HPDE6-E6E7 (cell line): ENCODE results near the gene DOCK9.

Experiments used
- DNase-seq: peaks from one replicate; pipeline ENCODE4 v3.0.0; 2011; ENCODE audit warnings: missing footprints; ENCODE audit errors: extremely low spot score

The DOCK9 gene, protein sequence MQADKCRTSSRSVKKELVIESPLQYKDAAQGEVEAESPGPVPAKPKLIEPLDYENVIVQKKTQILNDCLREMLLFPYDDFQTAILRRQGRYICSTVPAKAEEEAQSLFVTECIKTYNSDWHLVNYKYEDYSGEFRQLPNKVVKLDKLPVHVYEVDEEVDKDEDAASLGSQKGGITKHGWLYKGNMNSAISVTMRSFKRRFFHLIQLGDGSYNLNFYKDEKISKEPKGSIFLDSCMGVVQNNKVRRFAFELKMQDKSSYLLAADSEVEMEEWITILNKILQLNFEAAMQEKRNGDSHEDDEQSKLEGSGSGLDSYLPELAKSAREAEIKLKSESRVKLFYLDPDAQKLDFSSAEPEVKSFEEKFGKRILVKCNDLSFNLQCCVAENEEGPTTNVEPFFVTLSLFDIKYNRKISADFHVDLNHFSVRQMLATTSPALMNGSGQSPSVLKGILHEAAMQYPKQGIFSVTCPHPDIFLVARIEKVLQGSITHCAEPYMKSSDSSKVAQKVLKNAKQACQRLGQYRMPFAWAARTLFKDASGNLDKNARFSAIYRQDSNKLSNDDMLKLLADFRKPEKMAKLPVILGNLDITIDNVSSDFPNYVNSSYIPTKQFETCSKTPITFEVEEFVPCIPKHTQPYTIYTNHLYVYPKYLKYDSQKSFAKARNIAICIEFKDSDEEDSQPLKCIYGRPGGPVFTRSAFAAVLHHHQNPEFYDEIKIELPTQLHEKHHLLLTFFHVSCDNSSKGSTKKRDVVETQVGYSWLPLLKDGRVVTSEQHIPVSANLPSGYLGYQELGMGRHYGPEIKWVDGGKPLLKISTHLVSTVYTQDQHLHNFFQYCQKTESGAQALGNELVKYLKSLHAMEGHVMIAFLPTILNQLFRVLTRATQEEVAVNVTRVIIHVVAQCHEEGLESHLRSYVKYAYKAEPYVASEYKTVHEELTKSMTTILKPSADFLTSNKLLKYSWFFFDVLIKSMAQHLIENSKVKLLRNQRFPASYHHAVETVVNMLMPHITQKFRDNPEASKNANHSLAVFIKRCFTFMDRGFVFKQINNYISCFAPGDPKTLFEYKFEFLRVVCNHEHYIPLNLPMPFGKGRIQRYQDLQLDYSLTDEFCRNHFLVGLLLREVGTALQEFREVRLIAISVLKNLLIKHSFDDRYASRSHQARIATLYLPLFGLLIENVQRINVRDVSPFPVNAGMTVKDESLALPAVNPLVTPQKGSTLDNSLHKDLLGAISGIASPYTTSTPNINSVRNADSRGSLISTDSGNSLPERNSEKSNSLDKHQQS (N-terminal part only)

DNA sequence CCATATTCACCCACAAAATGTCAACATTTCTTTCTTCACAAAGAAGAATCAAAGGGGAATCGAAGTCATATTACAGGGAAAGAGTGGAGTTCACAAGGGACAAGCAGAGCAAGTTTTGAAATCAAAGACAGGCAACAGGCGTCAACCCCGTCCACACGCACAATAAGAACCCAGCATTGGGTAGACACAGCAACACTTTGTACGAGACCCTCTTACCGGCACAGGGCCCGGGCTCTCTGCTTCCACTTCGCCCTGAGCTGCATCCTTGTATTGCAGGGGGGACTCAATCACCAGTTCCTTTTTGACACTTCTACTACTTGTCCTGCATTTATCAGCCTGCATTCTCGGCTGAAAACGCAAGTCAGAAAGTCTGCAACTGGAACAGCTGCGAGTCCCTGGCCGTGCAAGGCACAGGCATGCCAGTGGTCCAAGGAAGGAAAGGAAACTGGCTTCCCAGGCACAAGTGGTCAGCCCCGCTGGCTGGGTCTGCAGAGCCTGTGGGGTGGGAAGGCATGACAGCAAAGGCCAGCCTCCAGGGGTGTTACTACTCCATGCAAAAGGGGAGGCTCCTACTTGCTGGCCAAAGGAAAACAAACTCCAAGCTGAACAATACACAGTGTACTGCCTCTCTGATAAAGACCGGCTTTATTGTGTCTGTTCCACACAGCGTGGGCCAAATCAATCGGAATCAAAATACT lies at the start of gene DOCK9:
DOCK9 (minus strand) TSS at position 497 of the 698 bp plus-strand sequence; CDS start at position 342, 155 bp downstream.
- no peak for DNase-seq

DNA sequence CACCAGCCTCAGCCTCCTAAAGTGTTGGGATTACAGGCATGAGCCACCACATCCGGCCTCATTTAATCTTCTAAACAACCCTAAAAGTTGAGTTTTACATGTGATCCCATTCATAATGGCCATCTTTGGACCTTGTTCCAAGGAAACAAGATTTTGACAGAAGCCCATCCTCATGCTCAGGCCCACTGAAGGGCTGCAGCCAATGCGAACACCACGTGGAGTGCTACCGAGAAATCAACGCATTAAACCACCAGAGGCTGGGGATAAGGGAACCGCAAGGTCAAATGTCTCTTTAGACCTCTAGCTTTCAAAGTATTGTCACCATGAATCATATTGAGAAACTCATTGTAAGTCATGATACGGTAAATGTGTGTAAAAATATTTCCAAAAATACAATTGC lies 49.4 kb upstream of the DOCK9 start:
- DNase-seq, result peak; percentile 37

DNA sequence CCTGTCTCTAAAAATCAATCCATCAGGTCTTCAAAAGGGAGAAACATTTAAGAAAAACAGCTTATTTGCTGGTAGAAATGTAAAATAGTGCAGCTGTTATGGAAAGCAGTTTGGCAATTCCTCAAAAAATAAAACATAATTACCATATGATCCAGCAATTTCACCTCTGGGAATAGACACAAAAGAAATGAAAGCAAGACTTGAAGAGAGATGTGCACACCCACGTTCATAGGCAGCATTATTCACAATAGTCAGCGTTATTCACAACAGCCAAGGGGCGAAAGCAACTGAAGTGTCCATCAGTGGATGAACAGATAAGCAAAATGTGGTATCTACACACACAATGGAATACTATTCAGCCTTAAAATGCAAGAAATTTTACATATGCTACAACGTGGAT lies 45.1 kb upstream of the DOCK9 start:
- DNase-seq, result no peak

DNA sequence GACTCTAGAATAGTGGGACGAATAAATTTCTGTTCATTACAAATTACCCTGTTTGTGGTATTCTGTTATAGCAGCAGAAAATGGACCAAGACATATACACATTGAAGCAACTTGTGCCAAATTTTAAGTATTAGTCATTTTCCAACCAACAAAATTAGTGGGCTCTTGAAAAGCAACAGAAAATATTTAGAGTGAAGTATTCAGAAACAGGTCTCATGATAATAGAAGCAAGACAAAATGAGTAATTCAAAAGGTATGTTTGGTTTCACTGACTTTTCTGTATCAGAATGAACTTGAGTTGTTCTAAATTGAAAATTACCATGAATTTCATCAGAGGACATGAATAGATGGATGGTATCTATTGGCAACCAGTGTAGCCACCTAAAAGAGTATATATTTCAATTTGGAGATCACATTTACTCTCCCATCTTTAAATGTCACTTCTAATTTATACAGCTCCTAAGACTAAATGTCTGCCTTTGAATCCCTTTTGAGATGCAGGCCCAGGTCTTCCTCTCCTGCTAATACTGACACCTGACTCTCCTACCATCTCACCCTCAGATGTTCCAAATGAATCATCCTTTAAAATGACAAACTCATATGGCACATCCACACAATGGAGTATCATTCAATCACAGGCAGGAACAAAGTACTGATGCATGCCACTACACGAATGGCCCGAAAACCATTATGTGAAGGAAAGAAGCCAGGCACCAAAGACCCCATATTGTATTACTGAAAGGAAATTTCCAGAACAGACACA lies 40.7 kb upstream of the DOCK9 start:
- no peak for DNase-seq

DNA sequence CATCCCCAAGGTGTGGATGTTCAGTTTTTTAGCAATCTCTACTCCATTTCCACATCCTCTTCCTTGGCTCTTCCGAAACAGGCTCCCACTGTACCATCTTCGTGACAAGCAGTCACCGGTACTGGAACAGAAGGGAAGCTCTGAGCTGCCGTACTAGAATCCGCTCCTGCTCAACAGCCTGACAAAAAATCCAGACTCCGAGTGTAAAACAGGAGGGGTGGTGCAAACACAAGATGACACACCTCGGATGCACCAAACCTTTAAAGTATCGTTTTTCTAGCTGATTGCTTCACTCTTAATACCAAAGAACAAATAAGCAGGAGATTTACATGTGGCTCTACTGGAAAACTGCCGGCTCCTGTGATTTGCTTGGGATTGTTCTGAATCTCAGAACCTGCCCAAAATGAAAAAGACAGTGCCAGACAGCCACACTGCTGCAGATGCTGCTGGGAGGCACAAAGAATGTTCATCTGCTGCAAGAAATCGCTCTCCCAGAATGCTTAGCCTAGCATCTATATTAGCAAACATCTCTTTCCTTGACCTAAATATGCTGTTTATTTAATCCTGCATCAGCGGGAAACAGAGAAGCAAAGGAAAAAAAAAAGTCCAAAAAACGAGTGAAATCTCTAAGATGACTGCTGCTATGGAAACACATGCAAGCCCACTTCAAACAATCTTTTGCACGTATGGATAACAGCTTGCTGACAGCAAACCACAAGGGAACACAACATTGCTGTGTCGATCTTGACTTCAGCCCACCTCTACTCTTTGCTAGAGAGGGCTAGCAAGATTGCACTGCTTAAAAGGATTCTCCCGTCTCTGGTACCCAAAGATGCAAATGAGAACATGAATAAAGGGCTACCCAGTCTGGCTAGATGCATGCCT lies 38.0 kb upstream of the DOCK9 start:
- DNase-seq, result no peak

DNA sequence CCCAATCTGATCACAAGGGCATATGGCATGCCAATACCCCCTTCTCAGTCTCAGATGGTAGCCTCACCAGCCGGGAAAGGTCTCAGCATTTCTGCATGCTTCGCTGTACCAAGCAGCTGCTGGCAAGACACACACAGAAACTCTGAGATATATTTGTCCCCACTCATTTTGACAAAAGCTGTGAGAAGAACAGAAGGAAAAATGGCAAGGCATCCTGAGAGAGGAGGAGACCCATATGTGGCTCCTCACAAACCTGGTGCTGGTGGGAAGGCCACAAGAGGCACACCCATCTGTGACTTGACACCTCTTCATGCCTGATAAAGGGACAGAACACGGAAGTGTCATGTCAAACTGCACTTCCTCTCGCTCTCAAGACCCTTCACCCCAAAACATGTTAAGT lies 36.7 kb upstream of the DOCK9 start:
- no peak for DNase-seq

DNA sequence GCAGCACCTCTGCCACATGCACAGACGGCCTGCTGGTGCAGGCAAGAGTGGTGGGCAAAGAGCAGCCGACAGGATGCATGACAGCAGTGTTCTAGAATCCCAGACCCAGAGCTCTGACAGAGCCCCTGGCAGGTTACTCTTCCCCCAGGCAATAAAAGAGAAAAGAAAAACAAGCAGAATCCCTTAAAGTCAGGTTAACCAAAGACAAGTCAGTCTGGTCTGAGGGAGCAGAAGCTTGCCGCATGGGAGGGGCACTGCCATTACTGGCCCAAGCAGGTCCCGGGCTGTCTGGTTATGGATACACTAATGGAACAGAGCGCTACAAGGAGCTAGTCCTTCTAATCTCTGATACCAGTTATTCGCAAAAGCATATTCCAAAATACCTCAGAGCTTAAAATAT lies 36.1 kb upstream of the DOCK9 start:
- DNase-seq, result no peak

DNA sequence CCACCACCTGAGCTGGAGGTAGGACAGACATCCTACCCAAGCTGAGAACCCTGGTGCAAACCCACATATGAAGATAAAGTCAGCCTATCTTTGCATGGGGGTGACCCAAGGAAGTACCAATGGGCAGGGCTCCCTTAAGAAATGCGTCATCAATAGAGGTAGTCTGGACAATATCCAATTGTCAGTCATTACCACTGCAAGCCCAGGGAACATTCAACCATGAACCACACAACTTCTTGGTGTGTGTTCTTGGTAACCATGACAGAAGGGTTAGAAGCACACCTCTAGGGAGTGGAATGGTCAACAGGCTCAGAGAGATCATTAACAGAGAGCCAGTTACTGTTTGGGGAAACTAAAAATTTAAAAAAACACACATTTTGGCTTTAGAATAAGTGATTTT lies 34.7 kb upstream of the DOCK9 start:
- DNase-seq, result no peak

DNA sequence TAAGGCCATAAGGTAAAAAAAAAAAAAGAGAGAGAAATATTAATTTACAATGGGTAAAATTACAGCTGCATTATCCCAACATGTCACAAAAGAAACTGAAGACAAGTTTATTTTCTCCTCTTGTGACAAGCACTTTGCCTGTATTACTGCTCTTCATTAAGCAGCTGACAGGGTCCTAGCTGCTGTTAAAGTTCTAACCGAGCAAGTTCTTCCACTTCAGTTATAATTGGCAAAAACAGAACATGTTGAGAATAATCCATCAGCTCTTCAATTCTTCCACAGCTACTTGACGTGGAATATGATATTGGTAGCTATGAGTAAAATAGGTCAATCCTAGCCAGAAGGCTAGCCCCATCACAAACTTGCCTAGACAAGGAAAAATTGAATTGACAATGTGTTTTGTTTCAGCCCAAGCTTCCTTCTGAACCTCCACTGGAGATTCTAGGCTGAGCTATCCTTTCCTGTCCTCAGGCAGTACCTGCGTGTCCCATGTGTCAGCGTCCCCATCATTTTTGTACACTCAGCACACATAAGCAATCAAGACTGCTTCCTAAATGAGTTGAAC lies 32.2 kb upstream of the DOCK9 start:
- no peak for DNase-seq

DNA sequence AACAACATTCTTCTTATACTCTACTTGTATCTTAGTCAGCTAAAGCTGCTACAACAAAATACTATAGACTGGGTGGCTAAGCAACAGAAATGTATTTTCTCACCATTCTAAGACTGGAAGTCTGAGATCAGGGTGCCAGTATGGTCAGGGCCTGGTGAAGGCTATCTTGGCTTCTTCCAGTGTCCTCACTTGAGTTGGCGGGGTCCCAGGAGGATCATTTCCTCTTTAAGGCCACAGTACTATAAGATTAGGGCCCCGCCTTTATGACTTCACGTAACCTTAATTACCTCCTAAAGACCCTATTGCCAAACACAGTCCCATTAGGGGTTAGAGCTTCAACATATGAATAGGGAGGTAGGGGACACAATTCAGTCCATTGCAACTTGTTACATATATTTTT lies 30.7 kb upstream of the DOCK9 start:
- DNase-seq, result no peak

DNA sequence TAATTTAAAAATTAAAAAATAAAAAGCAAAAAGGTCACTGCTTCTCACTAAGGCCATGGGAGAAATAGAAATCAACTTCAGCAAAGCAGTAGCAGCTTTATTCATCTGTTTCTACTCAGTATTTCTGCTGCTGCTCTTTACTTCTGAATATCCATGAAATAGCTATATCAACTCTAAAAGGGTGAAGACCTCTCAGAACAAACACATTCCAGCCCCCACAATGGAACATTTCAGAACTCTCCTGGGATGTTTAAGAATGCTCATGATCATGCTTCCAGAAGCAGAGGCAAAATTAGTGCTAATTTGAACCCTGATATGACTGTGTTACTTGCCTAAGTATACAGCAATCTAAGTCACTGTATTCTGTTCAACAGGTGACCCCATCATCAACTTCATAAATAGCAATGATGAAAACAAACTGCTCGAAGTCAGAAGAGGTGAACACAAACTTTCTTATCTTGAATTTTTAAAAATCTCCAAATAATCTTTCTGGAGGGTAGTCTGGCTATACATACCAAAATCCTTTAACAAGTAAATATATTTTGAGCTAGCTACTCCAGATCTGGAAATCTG lies 29.6 kb upstream of the DOCK9 start:
- DNase-seq, result no peak

DNA sequence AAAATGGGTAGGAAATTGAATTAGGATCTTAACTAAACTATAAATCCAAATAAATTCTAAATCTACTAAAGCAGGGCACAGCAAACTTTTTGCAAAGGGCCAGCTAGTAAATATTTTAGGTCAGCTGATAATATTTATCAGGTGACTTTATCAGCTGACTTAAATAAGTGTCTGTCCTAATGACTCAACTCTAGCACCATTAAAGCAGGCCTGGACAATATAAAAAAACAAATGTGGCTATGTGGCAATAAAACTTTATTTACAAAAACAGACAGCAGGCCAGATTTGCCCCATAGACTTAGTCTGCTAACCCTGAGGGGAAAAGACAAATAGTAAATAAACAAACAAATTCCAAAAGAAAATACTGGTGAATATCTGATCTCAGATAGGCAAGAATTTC lies 27.7 kb upstream of the DOCK9 start:
- no peak for DNase-seq

DNA sequence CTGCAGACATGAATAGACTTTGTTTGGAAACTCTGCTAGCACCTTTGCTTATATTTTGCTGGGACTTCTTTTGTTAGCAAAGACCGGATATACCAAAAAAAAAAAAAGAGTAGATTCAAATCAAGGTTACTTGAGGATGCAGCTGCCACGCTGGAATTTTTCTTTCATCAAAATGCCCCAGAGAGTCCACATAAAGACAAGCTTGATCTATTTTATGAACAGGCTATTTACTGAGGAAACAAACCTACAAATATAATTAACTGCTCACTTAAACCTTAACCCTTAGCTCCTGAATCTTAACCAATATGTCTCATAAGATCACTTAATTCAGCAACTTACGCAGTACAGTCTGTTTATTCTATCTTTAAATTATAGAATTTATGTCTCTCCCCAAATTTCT lies 27.1 kb upstream of the DOCK9 start:
- no peak for DNase-seq

DNA sequence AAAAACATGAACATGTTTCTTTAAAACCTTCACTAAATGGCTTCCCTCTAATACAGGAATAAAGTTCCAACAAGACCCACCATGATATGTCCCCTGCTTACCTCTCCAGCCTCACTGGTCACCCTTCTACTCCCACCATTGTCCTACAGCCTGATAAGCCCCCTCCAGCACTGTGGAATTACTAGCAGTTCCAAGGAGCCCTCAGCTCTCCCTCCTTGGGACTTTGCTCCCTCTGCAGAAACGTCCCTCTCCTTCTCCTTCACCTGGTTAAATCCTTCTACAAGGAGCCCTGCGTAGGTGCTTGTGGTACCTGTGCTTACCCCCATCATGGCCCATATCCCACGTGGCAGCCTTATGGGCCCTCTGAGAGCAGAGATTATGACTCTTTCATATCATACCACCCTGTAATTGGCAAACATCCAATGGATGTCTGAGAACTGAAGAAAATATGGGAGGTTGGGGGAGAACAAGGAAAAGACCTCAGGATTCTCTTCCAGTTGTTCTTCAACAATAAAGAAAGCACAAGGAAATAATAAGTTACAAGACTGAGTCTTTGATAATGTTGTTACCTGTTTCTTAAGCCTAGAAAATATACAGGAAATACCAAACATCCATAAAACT lies 26.1 kb upstream of the DOCK9 start:
- DNase-seq, result no peak

DNA sequence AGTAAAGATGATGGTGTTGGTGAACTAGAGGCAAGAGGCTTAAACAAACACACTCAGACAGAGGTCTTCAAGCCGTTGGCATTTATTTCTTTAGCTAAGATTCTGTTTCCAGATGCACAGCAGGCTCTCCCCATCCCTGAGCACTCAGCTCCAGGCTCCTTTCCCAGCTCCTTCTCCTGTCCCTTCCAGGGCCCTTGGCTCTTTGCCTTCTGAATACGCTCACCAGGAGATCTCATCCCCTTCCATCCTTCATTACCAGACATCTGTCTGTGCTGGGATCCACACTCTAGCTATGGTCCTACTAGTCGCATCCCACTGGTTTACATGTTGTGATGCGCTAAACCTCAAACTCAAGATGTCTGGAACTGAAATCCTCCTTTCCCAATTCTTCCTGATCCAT lies 25.3 kb upstream of the DOCK9 start:
- DNase-seq, result no peak

DNA sequence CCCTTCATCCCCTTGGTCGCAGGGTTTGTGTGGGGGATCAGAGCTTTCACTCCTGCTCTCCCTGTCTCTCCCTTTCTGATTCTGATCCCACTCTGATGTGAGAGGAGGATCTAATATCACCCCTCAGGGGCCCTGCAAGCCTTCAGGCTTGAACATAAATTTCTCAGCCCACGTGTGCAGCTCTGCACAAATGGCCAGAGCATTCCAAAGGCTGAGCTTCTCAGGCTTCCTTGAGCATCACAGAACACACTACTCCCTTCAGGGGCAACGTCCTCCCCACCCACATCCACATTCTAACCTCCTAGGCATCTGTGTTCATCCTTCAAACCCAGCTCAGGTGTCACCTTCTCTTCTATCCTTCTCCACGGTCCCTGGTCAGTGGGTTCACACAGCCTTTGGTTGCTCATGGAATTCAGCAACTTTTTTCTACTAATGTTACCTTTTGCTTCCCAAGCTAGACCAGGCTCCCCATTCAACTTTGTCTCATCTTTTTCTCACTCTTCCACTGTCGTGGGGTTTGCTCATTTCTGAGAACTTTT lies 24.4 kb upstream of the DOCK9 start:
- DNase-seq, result no peak

DNA sequence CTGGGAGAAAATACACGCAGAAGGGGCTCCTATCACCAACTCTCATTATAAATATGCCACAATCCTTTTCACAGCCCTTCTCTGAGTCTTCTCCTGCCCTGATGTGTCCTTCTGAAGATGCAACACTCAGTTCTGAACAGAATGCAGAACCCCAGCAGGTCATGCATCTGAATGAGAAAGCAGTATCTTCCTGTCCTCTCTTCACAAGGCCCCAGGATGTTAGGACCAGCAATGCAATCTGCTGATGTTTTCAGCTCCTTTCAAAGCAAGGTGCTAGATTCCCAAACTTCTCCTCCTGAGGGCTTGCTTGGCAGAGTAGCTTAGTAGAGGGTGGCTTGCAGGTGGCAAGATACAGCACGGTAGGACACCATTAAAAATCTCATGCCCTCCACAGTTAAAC lies 22.3 kb upstream of the DOCK9 start:
- DNase-seq, result no peak

DNA sequence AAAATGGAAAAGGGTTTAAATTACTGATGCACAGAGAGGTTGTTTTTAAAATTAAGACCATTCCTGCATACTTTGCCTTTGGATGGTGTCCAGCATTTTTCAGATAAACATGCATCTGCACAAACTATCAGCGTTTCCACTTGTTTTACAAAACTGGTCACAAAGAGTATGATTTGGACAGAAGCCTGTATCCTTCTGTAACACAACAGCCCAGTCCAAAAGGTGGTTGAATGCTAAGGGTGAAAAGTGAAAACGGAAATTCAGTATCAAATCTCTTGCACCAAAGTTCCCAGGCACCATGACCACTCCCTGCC lies 21.7 kb upstream of the DOCK9 start:
- DNase-seq, result no peak
